ENCODE results near the gene VEZT.

VEZT gene

DNA sequence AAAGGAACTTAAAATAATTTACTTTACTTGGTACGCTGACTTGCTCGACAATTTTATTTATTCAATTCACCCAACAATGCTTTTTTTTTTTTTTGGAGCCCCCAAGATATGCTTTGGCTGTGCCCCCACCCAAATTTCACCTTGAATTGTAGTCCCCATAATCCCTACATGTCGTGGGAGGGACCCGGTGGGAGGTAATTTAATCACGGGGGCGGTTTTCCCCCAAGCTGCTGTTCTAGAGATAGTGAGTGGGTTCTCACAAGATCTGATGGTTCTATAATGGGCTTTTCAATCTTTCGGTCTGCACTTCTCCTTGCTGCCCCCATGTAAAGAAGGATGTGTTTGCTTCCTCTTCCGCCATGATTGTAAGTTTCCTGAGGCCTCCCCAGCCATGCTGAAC is 10.7 kb upstream of the VEZT start:
- Mint-ChIP-seq H3K9me3 (no peaks in the 10 kb centered on the region), H3K27ac (no peak overlapping the region), H3K4me1 (peaks cover 7% of the 10 kb centered on the region), H3K27me3 (peaks cover 8% of the 10 kb centered on the region), H3K4me3 (no peak overlapping the region)
- ATAC-seq = no peak
- no peak for DNase-seq

DNA sequence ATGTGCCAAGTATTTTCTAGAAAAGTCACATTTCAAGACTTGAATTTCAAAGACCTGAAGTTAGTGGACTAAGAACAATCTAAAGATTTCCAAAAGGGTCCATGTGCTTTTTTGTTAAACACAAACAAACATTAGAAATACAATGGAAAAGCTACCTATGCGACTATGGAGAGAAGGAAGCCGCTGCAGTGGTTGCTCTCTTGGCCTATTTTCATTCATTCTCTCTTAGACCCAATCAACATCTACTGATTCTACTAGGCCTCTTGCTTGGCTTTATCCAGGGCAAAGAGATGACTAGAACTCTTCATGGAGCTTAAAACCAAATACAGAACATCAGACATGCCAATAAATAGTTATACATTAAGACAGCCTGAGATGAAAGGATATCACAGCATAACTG is 10.2 kb upstream of the VEZT start:
- Mint-ChIP-seq H3K9me3 (no peaks in the 10 kb centered on the region), H3K27ac (no peak overlapping the region), H3K27me3 (peaks cover 8% of the 10 kb centered on the region), H3K4me3 (no peak overlapping the region), H3K4me1 (peaks cover 7% of the 10 kb centered on the region)
- ATAC-seq (no peak), DNase-seq (no peak)

DNA sequence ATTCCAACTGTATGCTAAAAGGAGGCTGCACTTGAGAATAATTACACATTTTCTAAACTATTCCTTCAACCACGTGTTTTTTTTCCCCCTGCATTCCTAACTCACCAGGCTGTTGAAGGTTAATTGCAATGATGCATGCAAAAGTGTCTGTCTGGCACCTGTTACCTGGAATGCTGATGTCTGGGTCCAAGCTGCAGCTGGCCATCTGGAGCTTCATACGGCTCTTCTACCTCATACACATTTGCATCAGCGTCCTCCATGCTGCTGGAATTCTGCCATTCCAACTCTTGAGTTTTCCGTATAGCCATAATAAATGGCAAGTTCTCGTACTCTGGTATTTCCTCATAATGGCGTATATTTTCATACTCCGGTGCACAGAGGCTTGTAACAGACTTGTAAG is 8.9 kb upstream of the VEZT start:
- Mint-ChIP-seq H3K4me1 (peaks cover 7% of the 10 kb centered on the region), H3K27ac (no peak overlapping the region), H3K4me3 (no peak overlapping the region), H3K9me3 (no peaks in the 10 kb centered on the region), H3K27me3 (peaks cover 8% of the 10 kb centered on the region)
- ATAC-seq (no peak), DNase-seq (no peak)

DNA sequence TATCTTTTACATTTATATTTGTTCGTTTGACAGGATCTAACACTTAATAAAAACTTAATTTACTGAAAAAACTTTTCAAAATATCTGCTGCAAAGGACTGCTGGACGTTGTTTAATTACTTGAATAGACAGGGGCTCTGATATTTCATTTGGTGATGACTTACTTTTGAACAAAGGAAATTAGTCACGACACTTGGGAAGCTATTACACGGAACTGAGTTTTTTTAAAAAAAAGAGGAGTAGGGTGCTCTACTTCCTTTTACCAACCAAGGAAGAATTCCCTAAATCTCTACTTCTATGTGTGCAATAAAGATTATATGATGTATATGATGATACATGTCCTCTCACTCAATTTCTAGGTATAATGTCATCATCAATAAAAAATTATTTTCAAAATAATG is 5.0 kb upstream of the VEZT start:
- DNase-seq = no peak
- Mint-ChIP-seq H3K4me1 (peaks cover 7% of the 10 kb centered on the region), H3K27ac (no peak overlapping the region), H3K9me3 (no peaks in the 10 kb centered on the region), H3K4me3 (no peak overlapping the region), H3K27me3 (peaks cover 18% of the 10 kb centered on the region)
- no peak for ATAC-seq

- DNase-seq = no peak
- Mint-ChIP-seq H3K27me3 (peaks cover 18% of the 10 kb centered on the region), H3K27ac (no peak overlapping the region), H3K4me3 (no peak overlapping the region), H3K9me3 (no peaks in the 10 kb centered on the region), H3K4me1 (peaks cover 7% of the 10 kb centered on the region)
- no peak for ATAC-seq
Observed at GRCh38 chr12:95213119-95213518, 4.5 kb upstream of the VEZT start.

- Mint-ChIP-seq H3K4me3 (no peak overlapping the region), H3K9me3 (no peaks in the 10 kb centered on the region), H3K4me1 (peaks cover 10% of the 10 kb centered on the region), H3K27me3 (peaks cover 17% of the 10 kb centered on the region), H3K27ac (no peak overlapping the region)
- ATAC-seq (no peak), DNase-seq (no peak)
Observed at GRCh38 chr12:95213928-95214327, 3.7 kb upstream of the VEZT start.

DNA sequence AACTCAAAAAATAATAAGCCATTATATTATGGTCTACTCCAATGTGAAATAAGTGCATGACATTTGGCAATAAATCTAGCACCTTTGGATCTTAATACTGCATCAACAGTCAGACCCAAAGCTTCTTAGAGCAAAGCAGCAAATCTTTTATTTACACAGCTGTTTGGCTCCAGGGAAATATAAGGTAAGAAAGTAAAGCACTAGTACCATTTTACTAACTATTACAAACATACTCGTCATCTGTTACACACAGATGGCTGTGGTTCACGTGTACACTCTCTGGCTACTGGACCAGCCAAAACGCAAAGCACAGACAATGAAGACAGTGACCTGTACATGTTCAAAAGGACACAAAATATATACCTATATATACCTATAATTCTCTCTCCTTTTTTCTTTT is 3.1 kb upstream of the VEZT start:
- DNase-seq (no peak), ATAC-seq (no peak)
- H3K4me1 Mint-ChIP-seq = peaks cover 13% of the 10 kb centered on the region
- no peak overlapping the region for H3K4me3 Mint-ChIP-seq
- H3K9me3 Mint-ChIP-seq = no peaks in the 10 kb centered on the region
- peaks cover 11% of the 10 kb centered on the region for H3K27me3 Mint-ChIP-seq
- no peak overlapping the region for H3K27ac Mint-ChIP-seq

GRCh38 chr12:95215949-95216348 is 1.7 kb upstream of the VEZT start:
- DNase-seq (no peak), ATAC-seq (no peak)
- Mint-ChIP-seq H3K4me1 (peaks cover 26% of the 10 kb centered on the region), H3K27me3 (peaks cover 10% of the 10 kb centered on the region), H3K4me3 (peak overlapping the region; percentile 89 to 98), H3K9me3 (no peaks in the 10 kb centered on the region), H3K27ac (no peak overlapping the region)

GRCh38 chr12:95216711-95217376 is 763 bp upstream of the VEZT start:
- Mint-ChIP-seq H3K4me3 (peak overlapping the region; percentile 89 to 98), H3K27ac (peak overlapping the region; percentile 80 to 90), H3K27me3 (peaks cover 10% of the 10 kb centered on the region), H3K4me1 (peaks cover 28% of the 10 kb centered on the region), H3K9me3 (no peaks in the 10 kb centered on the region)
- ATAC-seq (peak; percentile 35), DNase-seq (no peak)

- H3K4me3 Mint-ChIP-seq = peak overlapping the region; percentile 89 to 98
- peaks cover 28% of the 10 kb centered on the region for H3K4me1 Mint-ChIP-seq
- peak; percentile 16 for ATAC-seq
- no peaks in the 10 kb centered on the region for H3K9me3 Mint-ChIP-seq
- peak overlapping the region; percentile 95 to 98 for H3K27ac Mint-ChIP-seq
- peaks cover 10% of the 10 kb centered on the region for H3K27me3 Mint-ChIP-seq
- DNase-seq = peak; percentile 57 to 61
Observed at GRCh38 chr12:95218150-95219133, 835 bp downstream of the VEZT start.

DNA sequence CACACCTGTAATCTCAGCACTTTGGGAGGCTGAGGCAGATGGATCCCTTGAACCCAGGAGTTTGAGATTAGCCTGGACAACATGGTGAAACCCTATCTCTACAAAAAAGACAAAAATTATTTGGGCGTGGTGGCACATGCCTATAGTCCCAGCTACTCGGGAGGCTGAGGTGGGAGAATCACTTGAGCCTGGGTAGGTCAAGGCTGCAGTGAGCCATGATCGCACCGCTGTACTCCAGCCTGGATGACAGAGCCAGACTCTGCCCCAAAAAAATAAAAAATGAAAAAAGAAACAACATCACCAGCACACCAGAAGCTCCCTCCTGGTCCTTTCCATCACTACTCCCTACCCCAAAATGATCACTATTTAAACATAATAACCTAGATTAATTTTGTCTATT is 2.6 kb downstream of the VEZT start:
- ATAC-seq = no peak
- peaks cover 43% of the 10 kb centered on the region for H3K4me1 Mint-ChIP-seq
- peak overlapping the region in 1 of 2 donors; percentile 62 for H3K27ac Mint-ChIP-seq
- DNase-seq = no peak
- H3K9me3 Mint-ChIP-seq = no peaks in the 10 kb centered on the region
- H3K4me3 Mint-ChIP-seq = peak overlapping the region; percentile 32 to 53
- H3K27me3 Mint-ChIP-seq = peaks cover 6% of the 10 kb centered on the region

GRCh38 chr12:95220726-95221125 is 3.1 kb downstream of the VEZT start:
- Mint-ChIP-seq H3K4me3 (peak overlapping the region in 1 of 2 donors; percentile 27), H3K27me3 (peaks cover under 1% of the 10 kb centered on the region), H3K27ac (peak overlapping the region in 1 of 2 donors; percentile 54), H3K4me1 (peaks cover 43% of the 10 kb centered on the region), H3K9me3 (no peaks in the 10 kb centered on the region)
- DNase-seq = no peak
- no peak for ATAC-seq

DNA sequence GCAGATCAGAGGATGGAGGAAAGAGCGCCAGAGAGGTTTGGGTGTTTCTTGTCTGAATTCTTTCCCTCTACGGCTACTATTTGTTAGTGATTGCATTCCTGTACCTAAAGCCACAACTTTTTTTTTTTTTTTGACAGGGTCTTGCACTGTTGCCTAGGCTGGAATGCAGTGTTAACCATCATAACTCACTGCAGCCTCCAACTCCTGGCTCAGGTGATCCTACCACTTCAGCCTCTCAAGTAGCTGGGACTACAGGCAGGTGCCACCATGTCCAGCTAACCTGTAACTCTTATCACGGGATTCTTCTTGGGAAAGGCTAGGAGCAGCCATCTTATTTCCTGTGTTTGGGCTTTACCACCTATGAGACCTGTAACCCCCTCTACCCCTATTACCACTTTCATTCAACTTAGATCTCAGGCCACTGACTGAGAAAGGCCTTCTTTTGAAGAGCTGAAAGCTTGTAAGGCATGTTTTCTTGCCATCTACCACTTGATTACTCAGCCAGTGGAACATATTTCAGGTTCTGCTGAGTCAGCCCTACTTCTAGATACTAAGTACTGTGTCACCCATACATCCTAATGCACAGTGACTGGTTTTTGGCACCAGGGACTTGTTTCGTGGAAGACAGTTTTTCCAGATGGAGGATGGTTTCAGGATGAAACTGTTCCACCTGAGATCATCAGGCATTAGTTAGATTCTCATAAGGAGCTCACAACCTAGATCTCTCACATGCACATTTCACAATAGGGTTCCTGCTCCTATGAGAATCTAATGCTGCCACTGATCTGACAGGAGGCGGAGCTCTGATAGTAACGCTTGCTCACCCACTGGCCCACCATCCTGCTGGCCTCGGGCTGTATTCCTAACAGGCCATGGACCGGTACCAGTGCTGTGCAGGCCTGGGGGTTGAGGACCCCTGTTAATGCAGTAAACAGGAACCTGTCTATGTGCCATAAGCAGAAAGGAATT is 6.9 kb downstream of the VEZT start:
- no peak for ATAC-seq
- no peak for DNase-seq
- Mint-ChIP-seq H3K27me3 (no peaks in the 10 kb centered on the region), H3K4me3 (no peak overlapping the region), H3K4me1 (peaks cover 30% of the 10 kb centered on the region), H3K9me3 (no peaks in the 10 kb centered on the region), H3K27ac (peak overlapping the region in 1 of 2 donors; percentile 78)

DNA sequence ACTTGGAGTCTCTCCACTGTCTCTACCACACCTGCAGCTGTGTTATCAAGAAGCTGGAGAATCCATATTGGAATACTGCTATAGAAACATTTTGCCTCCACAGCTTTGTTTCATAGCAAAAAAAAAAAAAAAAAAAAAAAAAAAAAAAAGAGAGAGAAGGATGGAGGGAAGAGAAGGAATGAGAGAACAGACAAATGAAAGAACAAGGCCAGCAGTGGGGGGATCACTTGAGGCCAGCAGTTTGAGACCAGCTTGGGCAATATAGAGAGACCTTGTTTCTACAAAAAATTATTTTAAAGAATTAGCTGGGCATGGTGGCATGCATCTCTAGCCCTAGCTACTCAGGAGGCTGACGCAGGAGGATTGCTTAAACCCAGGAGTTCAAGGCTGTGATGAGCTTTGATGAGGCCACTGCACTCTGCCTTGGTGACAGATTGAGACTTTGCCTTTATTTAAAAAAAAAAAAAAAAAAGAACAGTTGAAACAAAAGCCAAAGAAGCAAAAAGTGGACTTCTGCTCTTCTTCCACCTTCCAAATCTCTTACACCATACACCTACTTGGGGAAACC is 8.1 kb downstream of the VEZT start:
- ATAC-seq (no peak), DNase-seq (no peak)
- Mint-ChIP-seq H3K9me3 (no peaks in the 10 kb centered on the region), H3K4me1 (peaks cover 24% of the 10 kb centered on the region), H3K4me3 (no peak overlapping the region), H3K27me3 (no peaks in the 10 kb centered on the region), H3K27ac (no peak overlapping the region)

DNA sequence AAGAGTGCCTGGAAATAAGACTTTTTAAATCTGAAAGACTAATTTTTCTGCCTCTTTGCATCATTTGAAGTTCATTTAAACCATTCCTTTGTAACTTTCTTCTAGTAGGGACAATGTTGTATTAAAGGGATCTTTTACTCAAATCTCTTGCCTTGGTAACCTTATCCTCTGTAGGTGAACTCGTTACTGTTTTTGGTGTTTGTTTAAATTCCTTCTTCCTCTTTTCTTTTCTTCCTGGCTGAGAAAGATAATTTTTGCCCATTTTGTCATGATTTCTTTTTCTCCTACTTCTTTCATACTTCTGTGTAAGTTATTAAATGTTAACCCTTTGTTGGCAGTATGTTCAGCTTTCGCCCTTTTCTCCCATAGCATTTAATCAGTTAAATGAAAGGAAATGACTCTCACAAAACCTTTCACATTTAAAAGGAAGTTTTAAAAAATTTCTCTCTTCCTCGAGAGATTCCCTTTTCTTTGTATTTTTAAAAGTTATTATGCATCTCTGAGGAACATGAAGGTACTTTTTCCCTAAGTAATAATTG is 10.3 kb downstream of the VEZT start:
- Mint-ChIP-seq H3K4me3 (no peak overlapping the region), H3K9me3 (no peaks in the 10 kb centered on the region), H3K4me1 (peaks cover 25% of the 10 kb centered on the region), H3K27ac (no peak overlapping the region), H3K27me3 (no peaks in the 10 kb centered on the region)
- DNase-seq (no peak), ATAC-seq (no peak)
